GM23248 (cell line): ENCODE measurements around the gene RBP5. TPM values are rescaled to one million over a fixed set of nuclear protein-coding genes. Genes with fewer than 3 reads are reported as not detected.

Source experiments
- DNase-seq: peaks from one replicate; pipeline ENCODE4 v3.0.0-alpha.2; 2015
- H2AFZ ChIP-seq: fragments of 200-600 bp; sonication (generic); 2 replicates; pipeline ENCODE4 v1.6.1; 2016; ENCODE audit warnings: antibody characterized with exemption
- H3F3A ChIP-seq: fragments of 200-600 bp; sonication (generic); 2 replicates; pipeline ENCODE4 v1.6.1; 2016; ENCODE audit warnings: mild to moderate bottlenecking, antibody characterized with exemption, mixed run types; ENCODE audit not compliant: insufficient read depth
- H3K27ac ChIP-seq: fragments of 200-600 bp; sonication (generic); 2 replicates; pipeline ENCODE4 v1.5.1; 2016; ENCODE audit warnings: mild to moderate bottlenecking
- H3K27me3 ChIP-seq: fragments of 200-600 bp; sonication (generic); replicated peaks from 2 replicates; pipeline ENCODE4 v1.6.1; 2016; ENCODE audit warnings: mild to moderate bottlenecking; ENCODE audit not compliant: insufficient read depth
- H3K36me3 ChIP-seq: fragments of 200-600 bp; sonication (generic); 2 replicates; pipeline ENCODE4 v1.6.1; 2016; ENCODE audit warnings: low read depth, mild to moderate bottlenecking
- H3K4me1 ChIP-seq: fragments of 200-600 bp; sonication (generic); 2 replicates; pipeline ENCODE4 v1.6.1; 2016; ENCODE audit warnings: mild to moderate bottlenecking; ENCODE audit not compliant: insufficient read depth
- H3K4me2 ChIP-seq: fragments of 200-600 bp; sonication (generic); one replicate; pipeline ENCODE4 v1.6.1; 2016; ENCODE audit warnings: mild to moderate bottlenecking; ENCODE audit not compliant: unreplicated experiment
- H3K4me3 ChIP-seq: fragments of 200-600 bp; sonication (generic); 2 replicates; pipeline ENCODE4 v1.5.1; 2016; ENCODE audit warnings: mild to moderate bottlenecking
- H3K79me2 ChIP-seq: fragments of 200-600 bp; sonication (generic); 2 replicates; pipeline ENCODE4 v1.6.1; 2016; ENCODE audit warnings: mild to moderate bottlenecking; ENCODE audit not compliant: insufficient read depth
- H3K9ac ChIP-seq: fragments of 200-600 bp; sonication (generic); 2 replicates; pipeline ENCODE4 v1.6.1; 2016; ENCODE audit warnings: mild to moderate bottlenecking
- H3K9me2 ChIP-seq: fragments of 200-600 bp; sonication (generic); 2 replicates; pipeline ENCODE4 v1.6.1; 2016; ENCODE audit warnings: mixed run types, mild to moderate bottlenecking, moderate library complexity; ENCODE audit not compliant: insufficient read depth
- H3K9me3 ChIP-seq: fragments of 200-600 bp; sonication (generic); one replicate; pipeline ENCODE4 v1.6.1; 2017; ENCODE audit warnings: low read depth
- H4K20me1 ChIP-seq: fragments of 200-600 bp; sonication (generic); 2 replicates; pipeline ENCODE4 v1.6.0; 2016; ENCODE audit not compliant: insufficient read depth
- EZH2 ChIP-seq: fragments of 200-600 bp; sonication (generic); IDR thresholded peaks from 2 replicates; pipeline ENCODE4 v1.6.1; 2018; ENCODE audit warnings: antibody characterized with exemption, mild to moderate bottlenecking; ENCODE audit not compliant: insufficient read depth, poor library complexity, severe bottlenecking
- EZH2phosphoT487 ChIP-seq: fragments of 200-600 bp; sonication (generic); IDR thresholded peaks from 2 replicates; pipeline ENCODE4 v1.6.1; 2018; ENCODE audit warnings: antibody characterized with exemption, moderate library complexity, mild to moderate bottlenecking, low read depth; ENCODE audit not compliant: insufficient read depth
- WGBS, 2 experiments: methylation state at CpG; one replicate each; pipeline ENCODE4 v1.1.6; 2015 to 2017; ENCODE audit warnings: low lambda C conversion rate in 2 of 2, low coverage in 1 of 2; ENCODE audit errors: missing lambda C conversion rate in 2 of 2; 5-methylcytosine and 5-hydroxymethylcytosine counted together
- in situ Hi-C: fragments of 300-500 bp; cut with MboI; formaldehyde crosslinking; loops from 2 replicates; pipeline ENCODE4 v1.15.0; 2020
- polyA plus RNA-seq: library from polyadenylated mRNA; unstranded; fragments of >200 nt; fragmentation: Nextera tagmentation; extraction: Ambion mirVana; gene quantifications from 2 replicates; pipeline ENCODE4 v1.2.1, GENCODE V29; 2016
- total RNA-seq: library from RNA; depleted of rRNA; stranded (reverse); fragments of >200 nt; shearing (Covaris generic); gene quantifications from 2 replicates; pipeline ENCODE4 v1.2.3, GENCODE V29; 2014

The RBP5 gene
- total and polyA plus RNA-seq, 2 experiments from 2014 or later, result 0.38 TPM; not detected in 1

- no peak for DNase-seq
- Histone ChIP-seq H3K9me3 (no peaks in the 10 kb centered on the region), H3K4me1 (peaks cover 11% of the 10 kb centered on the region; the same call in 1 of the 2 replicates), H3K79me2 (no peaks in the 10 kb centered on the region), H3K4me2 (no peak overlapping the region), H3K9me2 (no peaks in the 10 kb centered on the region), H3K4me3 (no peak overlapping the region), H3K27ac (no peak overlapping the region), H2AFZ (no peak overlapping the region), H3K27me3 (no peaks in the 10 kb centered on the region), H3K36me3 (no peaks in the 10 kb centered on the region), H4K20me1 (no peaks in the 10 kb centered on the region), H3F3A (no peaks in the 10 kb centered on the region), H3K9ac (no peak overlapping the region)
- 94% methylated on average over 16 to 17 of the region's 17 CpGs for WGBS, 2 experiments
- TF ChIP-seq EZH2 (no peak), EZH2phosphoT487 (no peak)
- in situ Hi-C loops, result no loop called here
Observed at GRCh38 chr12:7127916-7128626, 618 bp downstream of the RBP5 start.

DNA sequence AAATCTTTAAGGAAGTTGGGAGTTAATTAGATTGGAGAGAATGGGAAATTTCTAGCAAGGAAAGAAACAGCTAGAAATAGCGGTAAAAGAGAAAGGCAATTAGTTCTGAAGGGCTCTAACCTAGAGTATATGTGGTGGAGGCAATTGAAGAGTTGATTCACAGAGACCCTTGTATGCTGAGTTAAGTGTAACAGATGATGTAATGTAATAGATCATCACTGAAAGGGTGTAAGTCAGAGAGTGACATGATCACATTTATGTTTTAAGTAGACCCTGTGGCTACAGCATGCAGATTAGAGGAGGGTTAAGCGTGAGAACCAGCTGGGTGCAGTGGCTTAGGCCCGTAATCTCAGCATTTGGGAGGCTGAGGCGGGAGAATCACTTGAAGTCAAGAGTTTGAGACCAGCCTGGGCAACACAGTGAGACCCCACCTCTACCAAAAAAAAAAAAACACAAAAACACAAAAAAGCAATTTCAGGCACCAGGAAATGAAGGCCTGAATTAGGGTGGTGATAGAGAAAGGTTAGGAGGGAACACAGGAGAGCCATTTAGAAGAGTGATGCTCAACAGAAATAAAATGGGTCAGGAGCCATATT is 3.0 kb downstream of the RBP5 start:
- Histone ChIP-seq H3F3A (no peaks in the 10 kb centered on the region), H3K9me3 (no peaks in the 10 kb centered on the region), H3K4me3 (no peak overlapping the region), H3K36me3 (no peaks in the 10 kb centered on the region), H3K4me2 (no peak overlapping the region), H3K4me1 (peaks cover 6% of the 10 kb centered on the region; the same call in 1 of the 2 replicates), H3K27me3 (no peaks in the 10 kb centered on the region), H3K9me2 (no peaks in the 10 kb centered on the region), H3K79me2 (no peaks in the 10 kb centered on the region), H3K9ac (no peak overlapping the region), H2AFZ (no peak overlapping the region), H3K27ac (no peak overlapping the region), H4K20me1 (no peaks in the 10 kb centered on the region)
- DNase-seq, result no peak
- TF ChIP-seq EZH2 (no peak), EZH2phosphoT487 (no peak)
- WGBS, 2 experiments, result 97 to 100% methylated on average over 4 of the region's 4 CpGs
- in situ Hi-C loops, result no loop called here

- WGBS, 2 experiments, result 70 to 76% methylated on average over 11 of the region's 11 CpGs
- no peak overlapping the region for H3K27ac ChIP-seq
- no peak overlapping the region for H3K4me3 ChIP-seq
- no peaks in the 10 kb centered on the region for H3F3A ChIP-seq
- no peak overlapping the region for H2AFZ ChIP-seq
- no peaks in the 10 kb centered on the region for H3K36me3 ChIP-seq
- H3K79me2 ChIP-seq, result no peaks in the 10 kb centered on the region
- H3K4me1 ChIP-seq, result no peaks in the 10 kb centered on the region
- in situ Hi-C loops, result no loop called here
- H3K4me2 ChIP-seq, result no peak overlapping the region
- H3K27me3 ChIP-seq, result no peaks in the 10 kb centered on the region
- no peaks in the 10 kb centered on the region for H4K20me1 ChIP-seq
- H3K9me2 ChIP-seq, result no peaks in the 10 kb centered on the region
- no peak overlapping the region for H3K9ac ChIP-seq
- H3K9me3 ChIP-seq, result no peaks in the 10 kb centered on the region
- TF ChIP-seq EZH2, result no peak
- TF ChIP-seq EZH2phosphoT487, result no peak
- no peak for DNase-seq
Observed at GRCh38 chr12:7123806-7124522, 4.7 kb downstream of the RBP5 start.

GRCh38 chr12:7122811-7123769 is 5.6 kb downstream of the RBP5 start:
- 70 to 72% methylated on average over 7 of the region's 7 CpGs for WGBS, 2 experiments
- in situ Hi-C loops, result no loop called here
- Histone ChIP-seq H3K4me1 (no peaks in the 10 kb centered on the region), H2AFZ (no peak overlapping the region), H3K9me3 (no peaks in the 10 kb centered on the region), H3K4me2 (no peak overlapping the region), H3K36me3 (no peaks in the 10 kb centered on the region), H3F3A (no peaks in the 10 kb centered on the region), H3K9ac (no peak overlapping the region), H3K27me3 (no peaks in the 10 kb centered on the region), H3K79me2 (no peaks in the 10 kb centered on the region), H3K9me2 (no peaks in the 10 kb centered on the region), H3K27ac (no peak overlapping the region), H3K4me3 (no peak overlapping the region), H4K20me1 (no peaks in the 10 kb centered on the region)
- DNase-seq, result no peak
- TF ChIP-seq EZH2 (no peak), EZH2phosphoT487 (no peak)
